ENCODE results near the gene DMRT3.
"Not testable (repeated sequence)": the region's sequence is repeated elsewhere in the genome, so short reads cannot be mapped to it uniquely, and the experiment has no call there.

DMRT3 gene

GRCh38 chr9:971901-972500 lies 4.5 kb upstream of the DMRT3 start:
- DNase-seq: no peak

GRCh38 chr9:972501-973294 lies 3.8 kb upstream of the DMRT3 start:
- no peak for DNase-seq

GRCh38 chr9:973295-973834 lies 3.1 kb upstream of the DMRT3 start:
- DNase-seq: no peak

- DNase-seq: no peak
Measured at GRCh38 chr9:974031-974995, 2.1 kb upstream of the DMRT3 start.

GRCh38 chr9:974996-975739 lies 1.3 kb upstream of the DMRT3 start:
- no peak for DNase-seq

GRCh38 chr9:975740-976257 lies 656 bp upstream of the DMRT3 start:
- no peak for DNase-seq

- no peak for DNase-seq
Measured at GRCh38 chr9:976943-977837, 735 bp downstream of the DMRT3 start.

- DNase-seq: no peak
Measured at GRCh38 chr9:977838-978830, 1.7 kb downstream of the DMRT3 start.

GRCh38 chr9:979983-980382 lies 3.5 kb downstream of the DMRT3 start:
- no peak for DNase-seq

GRCh38 chr9:980640-981039 lies 4.2 kb downstream of the DMRT3 start:
- DNase-seq: no peak

GRCh38 chr9:981491-981898 lies 5.0 kb downstream of the DMRT3 start:
- no peak for DNase-seq

- no peak for DNase-seq
Measured at GRCh38 chr9:982394-983230, 6.2 kb downstream of the DMRT3 start.

- no peak for DNase-seq
Measured at GRCh38 chr9:994005-994404, 17.6 kb downstream of the DMRT3 start.

- DNase-seq: no peak
Measured at GRCh38 chr9:995192-995591, 18.7 kb downstream of the DMRT3 start.

- DNase-seq: no peak
Measured at GRCh38 chr9:995781-996180, 19.3 kb downstream of the DMRT3 start.

- not testable (repeated sequence) for DNase-seq
Measured at GRCh38 chr9:998299-999110, 22.1 kb downstream of the DMRT3 start.

- no peak for DNase-seq
Measured at GRCh38 chr9:1001838-1002237, 25.4 kb downstream of the DMRT3 start.

GRCh38 chr9:1002678-1003077 lies 26.2 kb downstream of the DMRT3 start:
- DNase-seq: no peak

All from NCI-H1436 (cell line).